Nephron progenitor cell (in vitro differentiated cells): ENCODE results near the gene JAM2.

Source experiments
- DNase-seq: peaks from one replicate; pipeline ENCODE4 v3.0.0; 2021
- H3K27ac Mint-ChIP-seq: 2 replicates; pipeline ENCODE4 v1.8.0; 2021; ENCODE audit warnings: mild to moderate bottlenecking, moderate library complexity, mixed read lengths
- H3K27me3 Mint-ChIP-seq: 2 replicates; pipeline ENCODE4 v1.8.0; 2021; ENCODE audit warnings: mild to moderate bottlenecking, low read depth, mixed read lengths; ENCODE audit not compliant: poor library complexity
- H3K36me3 Mint-ChIP-seq: 2 replicates; pipeline ENCODE4 v1.8.0; 2021; ENCODE audit warnings: low read depth, mixed read lengths
- H3K4me1 Mint-ChIP-seq: 2 replicates; pipeline ENCODE4 v1.8.0; 2021; ENCODE audit warnings: mixed read lengths
- H3K4me3 Mint-ChIP-seq: 2 replicates; pipeline ENCODE4 v1.8.0; 2021; ENCODE audit warnings: mild to moderate bottlenecking, moderate library complexity, mixed read lengths
- H3K9me3 Mint-ChIP-seq: 2 replicates; pipeline ENCODE4 v1.8.0; 2021; ENCODE audit warnings: mild to moderate bottlenecking, moderate library complexity, mixed read lengths
- TF ChIP-seq, protein P1 (sequence below): fragments of 200-600 bp; sonication (generic); IDR thresholded peaks from 2 replicates; pipeline ENCODE4 v1.5.0; 2021; ENCODE audit warnings: antibody characterized with exemption

The JAM2 gene

GRCh38 chr21:25632296-25632695, 6.8 kb upstream of the JAM2 start:
- no peaks in the 10 kb centered on the region for H3K4me1 Mint-ChIP-seq
- TF ChIP-seq, protein P1, sequence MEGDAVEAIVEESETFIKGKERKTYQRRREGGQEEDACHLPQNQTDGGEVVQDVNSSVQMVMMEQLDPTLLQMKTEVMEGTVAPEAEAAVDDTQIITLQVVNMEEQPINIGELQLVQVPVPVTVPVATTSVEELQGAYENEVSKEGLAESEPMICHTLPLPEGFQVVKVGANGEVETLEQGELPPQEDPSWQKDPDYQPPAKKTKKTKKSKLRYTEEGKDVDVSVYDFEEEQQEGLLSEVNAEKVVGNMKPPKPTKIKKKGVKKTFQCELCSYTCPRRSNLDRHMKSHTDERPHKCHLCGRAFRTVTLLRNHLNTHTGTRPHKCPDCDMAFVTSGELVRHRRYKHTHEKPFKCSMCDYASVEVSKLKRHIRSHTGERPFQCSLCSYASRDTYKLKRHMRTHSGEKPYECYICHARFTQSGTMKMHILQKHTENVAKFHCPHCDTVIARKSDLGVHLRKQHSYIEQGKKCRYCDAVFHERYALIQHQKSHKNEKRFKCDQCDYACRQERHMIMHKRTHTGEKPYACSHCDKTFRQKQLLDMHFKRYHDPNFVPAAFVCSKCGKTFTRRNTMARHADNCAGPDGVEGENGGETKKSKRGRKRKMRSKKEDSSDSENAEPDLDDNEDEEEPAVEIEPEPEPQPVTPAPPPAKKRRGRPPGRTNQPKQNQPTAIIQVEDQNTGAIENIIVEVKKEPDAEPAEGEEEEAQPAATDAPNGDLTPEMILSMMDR: no peak
- H3K4me3 Mint-ChIP-seq: no peak overlapping the region

GRCh38 chr21:25635310-25635709, 3.7 kb upstream of the JAM2 start:
- TF ChIP-seq, protein P1: no peak
- Mint-ChIP-seq H3K27me3 (peaks cover 21% of the 10 kb centered on the region), H3K9me3 (no peaks in the 10 kb centered on the region), H3K36me3 (no peaks in the 10 kb centered on the region), H3K4me3 (no peak overlapping the region), H3K4me1 (peaks cover 9% of the 10 kb centered on the region), H3K27ac (no peak overlapping the region)
- no peak for DNase-seq

More at GRCh38 chr21:25632296-25632695, 6.8 kb upstream of the JAM2 start:
- Mint-ChIP-seq H3K27ac (no peak overlapping the region), H3K36me3 (no peaks in the 10 kb centered on the region), H3K9me3 (no peaks in the 10 kb centered on the region), H3K27me3 (peaks cover 8% of the 10 kb centered on the region)
- no peak for DNase-seq

- Mint-ChIP-seq H3K27ac (no peak overlapping the region), H3K27me3 (peaks cover 34% of the 10 kb centered on the region), H3K4me3 (no peak overlapping the region)
Observed at GRCh38 chr21:25636727-25637126, 2.3 kb upstream of the JAM2 start.

DNA sequence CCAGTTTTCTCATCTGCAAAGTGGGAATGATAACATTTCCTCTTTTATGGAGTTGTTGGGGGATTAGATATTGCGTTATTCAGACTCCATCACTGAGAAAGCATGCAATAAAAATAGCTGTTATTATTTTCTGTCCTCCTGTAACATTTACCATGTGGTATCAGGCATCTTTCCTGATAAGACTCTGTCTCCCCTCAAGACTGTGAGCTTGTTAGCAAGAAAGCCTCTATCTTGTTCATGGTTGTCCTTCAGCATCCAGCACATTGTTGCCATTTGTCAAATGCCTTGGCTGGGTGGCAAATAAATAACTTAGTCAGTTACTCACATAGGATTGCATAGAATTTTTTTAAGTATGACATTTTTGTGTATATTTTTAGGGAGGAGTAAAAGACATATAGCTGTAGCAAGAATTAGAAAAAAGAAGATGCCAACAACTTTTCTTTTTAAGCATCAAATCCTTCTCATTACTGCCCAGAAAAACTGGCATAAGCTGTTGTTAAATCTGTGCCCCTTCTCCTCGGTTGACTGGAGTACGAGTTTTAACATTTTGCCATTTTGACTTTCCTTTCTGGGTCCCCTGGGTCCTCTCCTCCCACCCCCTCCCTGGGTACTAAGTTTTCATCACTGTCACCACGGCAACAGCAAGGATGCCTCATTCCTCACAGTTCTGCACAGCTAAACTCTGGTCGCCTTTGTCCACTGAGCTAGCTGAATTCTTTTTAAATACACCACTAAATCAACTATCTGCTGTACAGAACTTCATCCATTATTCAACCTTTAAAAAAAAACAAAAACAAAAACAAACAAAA, 1.0 kb upstream of the JAM2 start:
- no peak for DNase-seq
- no peaks in the 10 kb centered on the region for H3K9me3 Mint-ChIP-seq
- no peak overlapping the region for H3K27ac Mint-ChIP-seq
- peak overlapping the region; percentile 82 for H3K4me3 Mint-ChIP-seq
- peaks cover 36% of the 10 kb centered on the region for H3K27me3 Mint-ChIP-seq
- peaks cover 16% of the 10 kb centered on the region for H3K4me1 Mint-ChIP-seq
- TF ChIP-seq, protein P1: no peak
- no peaks in the 10 kb centered on the region for H3K36me3 Mint-ChIP-seq

More at GRCh38 chr21:25636727-25637126, 2.3 kb upstream of the JAM2 start:
- no peak for DNase-seq
- peaks cover 16% of the 10 kb centered on the region for H3K4me1 Mint-ChIP-seq
- H3K9me3 Mint-ChIP-seq: no peaks in the 10 kb centered on the region
- TF ChIP-seq, protein P1: no peak
- H3K36me3 Mint-ChIP-seq: no peaks in the 10 kb centered on the region

DNA sequence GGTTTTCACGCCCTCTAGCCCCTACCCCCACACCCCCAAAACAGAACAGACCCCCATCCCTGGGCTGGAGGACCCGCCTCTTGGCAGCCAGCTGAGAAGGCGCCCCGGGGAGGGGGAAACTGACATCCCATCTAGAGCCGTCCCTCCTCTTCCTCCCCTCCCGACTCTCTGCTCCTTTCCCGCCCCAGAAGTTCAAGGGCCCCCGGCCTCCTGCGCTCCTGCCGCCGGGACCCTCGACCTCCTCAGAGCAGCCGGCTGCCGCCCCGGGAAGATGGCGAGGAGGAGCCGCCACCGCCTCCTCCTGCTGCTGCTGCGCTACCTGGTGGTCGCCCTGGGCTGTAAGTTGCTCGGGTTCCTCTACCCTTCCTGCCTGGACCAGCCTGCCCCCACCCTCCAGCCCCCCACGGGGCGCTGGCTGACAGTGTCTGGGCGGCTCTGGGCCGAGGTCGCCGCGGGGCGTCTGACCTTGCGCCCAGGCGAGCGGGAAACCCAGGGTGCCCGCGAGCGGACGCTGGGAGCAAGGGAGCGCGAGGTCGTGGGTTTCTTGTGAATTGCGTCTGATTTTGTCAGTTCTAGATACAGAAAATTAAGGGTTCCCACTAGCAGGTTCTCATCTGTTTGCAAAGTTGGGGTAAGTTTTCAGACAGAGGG, 618 bp downstream of the JAM2 start:
- peak; percentile 71 for DNase-seq
- Mint-ChIP-seq H3K4me3 (peak overlapping the region; percentile 82), H3K27ac (no peak overlapping the region), H3K27me3 (peaks cover 38% of the 10 kb centered on the region), H3K9me3 (no peaks in the 10 kb centered on the region), H3K4me1 (peaks cover 16% of the 10 kb centered on the region), H3K36me3 (no peaks in the 10 kb centered on the region)
- TF ChIP-seq, protein P1: no peak
